ENCODE data around the gene LDLRAD1.

DNA sequence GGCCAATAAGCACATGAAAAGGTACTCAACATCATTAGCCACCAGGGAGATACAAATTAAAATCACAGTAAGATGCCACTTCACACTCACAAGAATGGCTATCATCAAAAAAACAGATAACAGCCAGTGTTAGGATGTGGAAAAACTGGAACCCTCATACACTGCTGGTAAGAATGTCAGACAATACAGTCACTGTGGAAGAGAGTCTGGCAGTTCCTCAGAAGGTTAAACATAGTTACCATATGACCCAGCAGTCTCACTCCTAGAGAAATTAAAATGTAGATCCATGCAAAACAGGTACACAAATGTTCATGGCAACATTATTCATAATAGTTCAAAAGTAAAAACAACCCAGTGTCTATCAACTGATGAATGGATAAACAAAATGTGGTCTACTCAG is 33.3 kb downstream of the LDLRAD1 start:
- no peak for TF ChIP-seq CTCF (IDR thresholded peaks at IDR 0.05)
- no peak for TF ChIP-seq POLR2A (IDR thresholded peaks at IDR 0.05)
